ENCODE results near the gene TUBB3. TPM values are rescaled to one million over a fixed set of nuclear protein-coding genes. Genes with fewer than 3 reads are reported as not detected.
A peak's percentile ranks its signal among the peaks of the same experiment; 100 is the strongest.

Gene TUBB3
- total and polyA plus RNA-seq, 9 of the 15 experiments (the other 6 are each of a cell fraction or from before 2014, with no cell fraction given): 0.18 to 12.5 (median 5.0) TPM

- Histone ChIP-seq H3K27ac (ENCODE audit: extremely low read depth, low read depth, low read length) (peak overlapping the region; percentile 99), H3K9me3 (replicated peaks; ENCODE audit: control insufficient read depth, insufficient read depth, low read depth, low read length) (no peaks in the 10 kb centered on the region), H3K9ac (ENCODE audit: insufficient read depth in 1 of 2, low read depth in 2 of 2, low read length in 2 of 2) (peak overlapping the region; percentile 95 to 99), H4K20me1 (replicated peaks; ENCODE audit: control insufficient read depth, insufficient read depth, low read length) (peaks cover 8% of the 10 kb centered on the region; the same call in 1 of the 2 replicates), H3K36me3 (ENCODE audit: control insufficient read depth, insufficient read depth, low read length) (peaks cover 47% of the 10 kb centered on the region; the same call in 2 of the 3 replicates), H3K4me2 (ENCODE audit: insufficient read depth, low read length) (peak overlapping the region; percentile 94), H3K79me2 (ENCODE audit: control insufficient read depth, insufficient read depth, low read length) (peaks cover 84% of the 10 kb centered on the region), H3K4me1 (replicated peaks in 1 of 2; ENCODE audit: control insufficient read depth in 2 of 2, insufficient read depth in 2 of 2, low read length in 2 of 2) (peaks cover 23 to 27% of the 10 kb centered on the region in 2 experiments; a peak in 4 of 5 replicates), H3K9me1 (ENCODE audit: control insufficient read depth, insufficient read depth, low read length) (no peaks in the 10 kb centered on the region), H3K4me3 (peak overlapping the region; percentile 93), H2AFZ (ENCODE audit: low read depth, low read length) (peak overlapping the region; percentile 98), H3K27me3 (ENCODE audit: control insufficient read depth in 2 of 2, insufficient read depth in 2 of 2, low read length in 2 of 2) (no peaks in the 10 kb centered on the region)
- ChIA-PET CTCF (ENCODE audit: low intra/inter-chr PET ratio) (interaction anchor here (0.7 kb wide), 1 partner anchor 25 kb away, joined by 3 read pairs; no protein-coding TSS in a partner anchor), POLR2A (interaction anchor here (0.5 to 3.0 kb wide), 10 partner anchors 8 to 267 kb away, joined by 3 to 15 read pairs (median 3); partner anchors contain the start of gene TCF25)
- under 1% methylated on average over 14 of the region's 14 CpGs for WGBS (ENCODE audit: insufficient coverage, low coverage, missing lambda C conversion rate)
- in situ Hi-C loops (cut with MboI) (no loop called here), intact Hi-C loops (cut with micrococcal nuclease) (loop anchor here (10.0 kb wide), 1 partner anchor 48 kb away; the partner anchor contains the start of gene TUBB3)
- no TSS peak for BruUV-seq (replicated peaks)
- DNase-seq (ENCODE audit: extremely low read depth in 1 of 4, low spot score in 3 of 4): no peak
- TF ChIP-seq PREB (CRISPR knock-in tag; IDR thresholded peaks at IDR 0.05) (0 out of 2 replicates have a peak, but pooled peaks have one; percentile 43), AFF4 (CRISPR knock-in tag; IDR thresholded peaks at IDR 0.05) (0 out of 2 replicates have a peak, but pooled peaks have one; percentile 31), ZNF224 (CRISPR knock-in tag; IDR thresholded peaks at IDR 0.05) (no peak), ZBTB11 (CRISPR knock-in tag; IDR thresholded peaks at IDR 0.05) (0 out of 6 replicates have a peak, but pooled peaks of 1 of the 3 experiments have one; percentile 10), GTF2A2 (tag; IDR thresholded peaks at IDR 0.05) (no peak), GTF2E2 (tag; IDR thresholded peaks at IDR 0.05) (0 out of 2 replicates have a peak, but pooled peaks have one; percentile 50)
- ATAC-seq: peak; percentile 2; the same call in 2 of the 3 replicates
- no peak for FAIRE-seq
Measured at GRCh38 chr16:89973235-89973634, 50.1 kb downstream of the TUBB3 start.

All from K562 (cell line).